ENCODE data around the gene TENT4A.

DNA sequence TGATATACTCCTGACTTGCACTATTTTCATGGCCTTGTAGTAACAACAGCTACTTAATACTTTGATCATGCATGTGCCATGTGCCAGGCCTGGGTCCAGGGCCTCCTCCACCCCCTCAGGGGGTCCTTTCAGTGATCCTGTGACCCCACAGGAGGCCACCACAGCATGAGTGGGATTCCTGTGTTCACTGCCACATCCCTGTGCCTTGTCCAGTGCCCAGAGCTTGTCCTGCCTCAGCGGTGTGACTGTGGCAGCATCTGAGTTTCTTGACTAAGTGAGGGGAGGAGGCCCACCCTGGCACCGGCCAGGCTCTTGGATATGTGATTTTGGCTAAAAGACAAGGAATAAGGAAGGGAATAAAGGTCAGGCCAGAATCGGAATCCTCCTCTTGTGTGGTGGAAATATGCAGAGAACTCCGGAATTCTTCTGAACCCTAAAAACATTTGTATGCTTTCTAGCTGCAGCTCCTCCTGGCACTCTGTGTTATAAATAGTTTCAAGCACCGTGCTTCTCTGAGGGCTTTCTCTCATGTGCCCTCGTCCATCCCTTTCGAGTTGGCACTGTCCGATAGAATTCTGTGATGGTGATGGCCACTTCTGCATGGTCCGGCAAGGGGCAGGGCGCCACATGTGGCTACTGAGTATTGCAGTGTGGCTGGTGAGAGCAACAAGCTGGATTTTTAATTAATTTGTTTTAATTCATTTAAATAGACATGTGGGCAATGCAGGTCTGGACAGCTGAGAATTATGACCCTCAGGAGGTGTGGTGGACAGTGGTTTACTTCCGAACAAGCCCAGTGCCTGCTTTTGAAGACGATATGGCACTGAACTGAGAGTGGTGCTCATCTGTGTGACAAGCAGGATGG, 31.8 kb downstream of the TENT4A start:
- TF ChIP-seq, protein P1, sequence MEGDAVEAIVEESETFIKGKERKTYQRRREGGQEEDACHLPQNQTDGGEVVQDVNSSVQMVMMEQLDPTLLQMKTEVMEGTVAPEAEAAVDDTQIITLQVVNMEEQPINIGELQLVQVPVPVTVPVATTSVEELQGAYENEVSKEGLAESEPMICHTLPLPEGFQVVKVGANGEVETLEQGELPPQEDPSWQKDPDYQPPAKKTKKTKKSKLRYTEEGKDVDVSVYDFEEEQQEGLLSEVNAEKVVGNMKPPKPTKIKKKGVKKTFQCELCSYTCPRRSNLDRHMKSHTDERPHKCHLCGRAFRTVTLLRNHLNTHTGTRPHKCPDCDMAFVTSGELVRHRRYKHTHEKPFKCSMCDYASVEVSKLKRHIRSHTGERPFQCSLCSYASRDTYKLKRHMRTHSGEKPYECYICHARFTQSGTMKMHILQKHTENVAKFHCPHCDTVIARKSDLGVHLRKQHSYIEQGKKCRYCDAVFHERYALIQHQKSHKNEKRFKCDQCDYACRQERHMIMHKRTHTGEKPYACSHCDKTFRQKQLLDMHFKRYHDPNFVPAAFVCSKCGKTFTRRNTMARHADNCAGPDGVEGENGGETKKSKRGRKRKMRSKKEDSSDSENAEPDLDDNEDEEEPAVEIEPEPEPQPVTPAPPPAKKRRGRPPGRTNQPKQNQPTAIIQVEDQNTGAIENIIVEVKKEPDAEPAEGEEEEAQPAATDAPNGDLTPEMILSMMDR (IDR thresholded peaks at IDR 0.05; ENCODE audit: low read depth, low read length), result no peak
- TF ChIP-seq EZH2phosphoT487 (IDR thresholded peaks at IDR 0.05; ENCODE audit: low read depth), result no peak
